ENCODE measurements around the gene OR2A12.

Gene OR2A12

DNA sequence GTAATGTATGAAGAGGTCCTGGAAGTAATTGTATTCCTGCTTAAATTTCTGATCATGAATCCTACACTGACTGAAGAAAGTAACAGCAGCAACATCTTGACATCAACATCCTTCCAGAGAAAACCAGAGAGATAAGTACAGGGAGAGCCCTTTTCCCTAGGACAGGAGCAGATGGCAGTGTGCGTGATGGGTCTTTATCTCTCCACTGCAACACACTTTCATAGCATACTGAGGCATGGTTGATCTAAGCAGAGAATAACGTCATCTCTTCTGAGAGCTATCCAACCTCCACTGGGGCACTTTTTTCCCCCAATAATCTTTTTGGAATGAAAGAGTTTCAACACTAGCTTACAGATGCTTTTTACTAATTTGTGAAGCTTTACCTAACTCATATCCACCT lies 16.1 kb upstream of the OR2A12 start:
- H2BK15ac ChIP-seq (replicated peaks; ENCODE audit: low read depth) = no peak overlapping the region
- H2BK5ac ChIP-seq (ENCODE audit: low read length) = no peak overlapping the region
- H2AK5ac ChIP-seq (ENCODE audit: low read length) = no peak overlapping the region
- no peak overlapping the region for H4K5ac ChIP-seq (ENCODE audit: low read length)
- no peak overlapping the region for H3K23ac ChIP-seq (ENCODE audit: low read length)
- no peak overlapping the region for H3K4me3 ChIP-seq (ENCODE audit: low read length)
- H3K9ac ChIP-seq (ENCODE audit: low read length) = no peak overlapping the region
- no peaks in the 10 kb centered on the region for H3K27me3 ChIP-seq (ENCODE audit: insufficient read depth, low read length, poor library complexity)
- no peaks in the 10 kb centered on the region for H3K79me2 ChIP-seq (ENCODE audit: control insufficient read depth, insufficient read depth, low read length)
- H3K56ac ChIP-seq (ENCODE audit: low read length) = no peak overlapping the region
- no peaks in the 10 kb centered on the region for H3K79me1 ChIP-seq (ENCODE audit: low read length)
- no peak overlapping the region for H3K18ac ChIP-seq (ENCODE audit: low read length)
- no peak overlapping the region for H3K27ac ChIP-seq (ENCODE audit: low read depth, low read length)
- H4K8ac ChIP-seq (ENCODE audit: low read depth, low read length) = no peak overlapping the region
- H3K4me2 ChIP-seq (ENCODE audit: low read length) = no peak overlapping the region
- H3K36me3 ChIP-seq (ENCODE audit: control insufficient read depth, insufficient read depth, low read length) = no peaks in the 10 kb centered on the region
- DNase-seq = no peak
- H3K4me1 ChIP-seq (ENCODE audit: control insufficient read depth, low read depth, low read length) = no peaks in the 10 kb centered on the region
- H3K4ac ChIP-seq (ENCODE audit: low read depth, low read length) = no peak overlapping the region
- H2BK120ac ChIP-seq (ENCODE audit: low read depth, low read length) = no peak overlapping the region
- no CpG with 5 or more reads among the region's 2 CpGs for WGBS (ENCODE audit: extremely low coverage, insufficient coverage, low lambda C conversion rate)

DNA sequence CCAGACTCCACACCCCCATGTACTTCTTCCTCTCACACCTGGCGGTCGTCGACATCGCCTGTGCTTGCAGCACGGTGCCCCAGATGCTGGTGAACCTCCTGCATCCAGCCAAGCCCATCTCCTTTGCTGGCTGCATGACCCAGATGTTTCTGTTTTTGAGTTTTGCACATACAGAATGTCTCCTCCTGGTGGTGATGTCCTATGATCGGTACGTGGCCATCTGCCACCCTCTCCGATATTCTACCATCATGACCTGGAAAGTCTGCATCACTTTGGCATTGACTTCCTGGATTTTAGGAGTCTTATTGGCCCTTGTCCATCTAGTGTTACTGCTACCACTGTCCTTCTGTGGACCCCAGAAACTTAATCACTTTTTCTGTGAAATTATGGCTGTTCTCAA lies 11.7 kb upstream of the OR2A12 start:
- H3K23ac ChIP-seq (ENCODE audit: low read length) = no peak overlapping the region
- no peak overlapping the region for H3K4me2 ChIP-seq (ENCODE audit: low read length)
- no peaks in the 10 kb centered on the region for H3K27me3 ChIP-seq (ENCODE audit: insufficient read depth, low read length, poor library complexity)
- no peaks in the 10 kb centered on the region for H3K36me3 ChIP-seq (ENCODE audit: control insufficient read depth, insufficient read depth, low read length)
- no peak overlapping the region for H2BK15ac ChIP-seq (replicated peaks; ENCODE audit: low read depth)
- H3K4ac ChIP-seq (ENCODE audit: low read depth, low read length) = no peak overlapping the region
- H3K9ac ChIP-seq (ENCODE audit: low read length) = no peak overlapping the region
- no peak overlapping the region for H3K56ac ChIP-seq (ENCODE audit: low read length)
- H3K79me1 ChIP-seq (ENCODE audit: low read length) = no peaks in the 10 kb centered on the region
- no peak overlapping the region for H3K18ac ChIP-seq (ENCODE audit: low read length)
- H2BK120ac ChIP-seq (ENCODE audit: low read depth, low read length) = no peak overlapping the region
- no peaks in the 10 kb centered on the region for H3K4me1 ChIP-seq (ENCODE audit: control insufficient read depth, low read depth, low read length)
- H4K8ac ChIP-seq (ENCODE audit: low read depth, low read length) = no peak overlapping the region
- H2BK5ac ChIP-seq (ENCODE audit: low read length) = no peak overlapping the region
- no peak overlapping the region for H3K4me3 ChIP-seq (ENCODE audit: low read length)
- no peak overlapping the region for H3K27ac ChIP-seq (ENCODE audit: low read depth, low read length)
- H4K5ac ChIP-seq (ENCODE audit: low read length) = no peak overlapping the region
- H2AK5ac ChIP-seq (ENCODE audit: low read length) = no peak overlapping the region
- no peak for DNase-seq
- no CpG with 5 or more reads among the region's 8 CpGs for WGBS (ENCODE audit: extremely low coverage, insufficient coverage, low lambda C conversion rate)
- H3K79me2 ChIP-seq (ENCODE audit: control insufficient read depth, insufficient read depth, low read length) = no peaks in the 10 kb centered on the region

DNA sequence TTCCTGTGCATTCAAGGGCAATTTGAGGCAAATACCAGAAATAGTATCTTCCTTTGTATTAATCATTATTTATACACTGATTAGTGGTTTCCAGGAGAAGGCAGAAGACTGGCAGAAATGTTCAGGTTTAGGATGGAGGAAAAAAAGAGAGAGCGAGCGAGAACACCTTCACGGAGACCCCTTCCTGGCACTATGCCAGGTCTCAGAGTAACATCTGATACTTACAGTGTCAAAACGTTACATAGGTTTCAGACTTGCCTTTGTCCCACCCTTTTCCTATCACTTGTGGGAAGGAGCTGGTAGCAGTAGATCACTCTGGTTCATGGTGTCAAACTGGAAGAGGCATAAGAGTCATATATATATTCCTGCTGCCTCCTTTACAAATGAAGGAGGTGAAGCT lies 652 bp downstream of the OR2A12 start:
- H3K79me2 ChIP-seq (ENCODE audit: control insufficient read depth, insufficient read depth, low read length) = no peaks in the 10 kb centered on the region
- DNase-seq = no peak
- H3K23ac ChIP-seq (ENCODE audit: low read length) = no peak overlapping the region
- no peak overlapping the region for H3K4ac ChIP-seq (ENCODE audit: low read depth, low read length)
- H3K79me1 ChIP-seq (ENCODE audit: low read length) = no peaks in the 10 kb centered on the region
- no peak overlapping the region for H2BK120ac ChIP-seq (ENCODE audit: low read depth, low read length)
- no peak overlapping the region for H2AK5ac ChIP-seq (ENCODE audit: low read length)
- H2BK5ac ChIP-seq (ENCODE audit: low read length) = no peak overlapping the region
- H3K9ac ChIP-seq (ENCODE audit: low read length) = no peak overlapping the region
- no peak overlapping the region for H4K5ac ChIP-seq (ENCODE audit: low read length)
- no peaks in the 10 kb centered on the region for H3K27me3 ChIP-seq (ENCODE audit: insufficient read depth, low read length, poor library complexity)
- no peak overlapping the region for H3K4me3 ChIP-seq (ENCODE audit: low read length)
- H3K56ac ChIP-seq (ENCODE audit: low read length) = no peak overlapping the region
- no peaks in the 10 kb centered on the region for H3K36me3 ChIP-seq (ENCODE audit: control insufficient read depth, insufficient read depth, low read length)
- no peak overlapping the region for H4K8ac ChIP-seq (ENCODE audit: low read depth, low read length)
- no peaks in the 10 kb centered on the region for H3K4me1 ChIP-seq (ENCODE audit: control insufficient read depth, low read depth, low read length)
- H2BK15ac ChIP-seq (replicated peaks; ENCODE audit: low read depth) = no peak overlapping the region
- no peak overlapping the region for H3K18ac ChIP-seq (ENCODE audit: low read length)
- H3K4me2 ChIP-seq (ENCODE audit: low read length) = no peak overlapping the region
- H3K27ac ChIP-seq (ENCODE audit: low read depth, low read length) = no peak overlapping the region
- no CpG with 5 or more reads among the region's 4 CpGs for WGBS (ENCODE audit: extremely low coverage, insufficient coverage, low lambda C conversion rate)

DNA sequence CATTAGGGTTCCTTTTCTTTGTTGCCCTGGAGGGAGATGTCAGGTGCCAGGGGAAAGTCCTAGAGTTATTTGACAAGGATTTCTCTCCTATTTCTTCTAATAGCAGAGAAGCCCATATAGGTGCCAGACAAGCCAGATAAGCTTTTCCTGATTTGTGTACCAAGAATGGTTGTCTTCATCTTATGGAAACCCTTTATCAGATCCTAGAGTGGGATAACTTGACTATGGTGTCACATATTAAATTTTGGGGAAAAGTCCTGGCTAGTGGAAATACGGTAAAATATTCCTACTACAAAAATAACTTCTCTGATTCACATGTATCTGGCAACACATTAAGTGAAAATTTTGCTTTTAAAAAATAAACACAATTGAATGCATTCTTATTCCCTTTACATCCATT lies 1.2 kb downstream of the OR2A12 start:
- Histone ChIP-seq H4K5ac (ENCODE audit: low read length) (no peak overlapping the region), H3K23ac (ENCODE audit: low read length) (no peak overlapping the region), H3K79me1 (ENCODE audit: low read length) (no peaks in the 10 kb centered on the region), H3K4me1 (ENCODE audit: control insufficient read depth, low read depth, low read length) (no peaks in the 10 kb centered on the region), H3K79me2 (ENCODE audit: control insufficient read depth, insufficient read depth, low read length) (no peaks in the 10 kb centered on the region), H3K56ac (ENCODE audit: low read length) (no peak overlapping the region), H2BK15ac (replicated peaks; ENCODE audit: low read depth) (no peak overlapping the region), H3K4ac (ENCODE audit: low read depth, low read length) (no peak overlapping the region), H3K9ac (ENCODE audit: low read length) (no peak overlapping the region), H3K27ac (ENCODE audit: low read depth, low read length) (no peak overlapping the region), H3K4me3 (ENCODE audit: low read length) (no peak overlapping the region), H3K36me3 (ENCODE audit: control insufficient read depth, insufficient read depth, low read length) (no peaks in the 10 kb centered on the region), H2AK5ac (ENCODE audit: low read length) (no peak overlapping the region), H3K27me3 (ENCODE audit: insufficient read depth, low read length, poor library complexity) (no peaks in the 10 kb centered on the region), H3K18ac (ENCODE audit: low read length) (no peak overlapping the region), H3K4me2 (ENCODE audit: low read length) (no peak overlapping the region), H2BK5ac (ENCODE audit: low read length) (no peak overlapping the region), H4K8ac (ENCODE audit: low read depth, low read length) (no peak overlapping the region), H2BK120ac (ENCODE audit: low read depth, low read length) (no peak overlapping the region)
- DNase-seq = peak; percentile 26
- no CpG with 5 or more reads among the region's 1 CpG for WGBS (ENCODE audit: extremely low coverage, insufficient coverage, low lambda C conversion rate)

- Histone ChIP-seq H4K5ac (ENCODE audit: low read length) (no peak overlapping the region), H3K27ac (ENCODE audit: low read depth, low read length) (no peak overlapping the region), H2BK15ac (replicated peaks; ENCODE audit: low read depth) (no peak overlapping the region)
These were observed 4.6 kb downstream of the OR2A12 start for GRCh38 chr7:144090667-144091066.

GRCh38 chr7:144098776-144099175 lies 12.7 kb downstream of the OR2A12 start:
- Histone ChIP-seq H4K5ac (ENCODE audit: low read length) (no peak overlapping the region), H3K4me2 (ENCODE audit: low read length) (no peak overlapping the region), H2BK5ac (ENCODE audit: low read length) (no peak overlapping the region), H3K4ac (ENCODE audit: low read depth, low read length) (no peak overlapping the region), H4K8ac (ENCODE audit: low read depth, low read length) (no peak overlapping the region), H3K23ac (ENCODE audit: low read length) (no peak overlapping the region), H3K36me3 (ENCODE audit: control insufficient read depth, insufficient read depth, low read length) (no peaks in the 10 kb centered on the region), H2BK120ac (ENCODE audit: low read depth, low read length) (no peak overlapping the region), H3K27ac (ENCODE audit: low read depth, low read length) (no peak overlapping the region), H3K9ac (ENCODE audit: low read length) (no peak overlapping the region), H3K56ac (ENCODE audit: low read length) (no peak overlapping the region), H3K27me3 (ENCODE audit: insufficient read depth, low read length, poor library complexity) (no peaks in the 10 kb centered on the region), H3K18ac (ENCODE audit: low read length) (no peak overlapping the region), H3K79me1 (ENCODE audit: low read length) (no peaks in the 10 kb centered on the region), H3K4me3 (ENCODE audit: low read length) (no peak overlapping the region), H3K79me2 (ENCODE audit: control insufficient read depth, insufficient read depth, low read length) (no peaks in the 10 kb centered on the region), H3K4me1 (ENCODE audit: control insufficient read depth, low read depth, low read length) (no peaks in the 10 kb centered on the region), H2AK5ac (ENCODE audit: low read length) (no peak overlapping the region), H2BK15ac (replicated peaks; ENCODE audit: low read depth) (no peak overlapping the region)
- DNase-seq = no peak

More at GRCh38 chr7:144090667-144091066, 4.6 kb downstream of the OR2A12 start:
- Histone ChIP-seq H3K4me2 (ENCODE audit: low read length) (no peak overlapping the region), H4K8ac (ENCODE audit: low read depth, low read length) (no peak overlapping the region), H3K9ac (ENCODE audit: low read length) (no peak overlapping the region), H3K4me1 (ENCODE audit: control insufficient read depth, low read depth, low read length) (no peaks in the 10 kb centered on the region), H3K27me3 (ENCODE audit: insufficient read depth, low read length, poor library complexity) (no peaks in the 10 kb centered on the region), H2BK5ac (ENCODE audit: low read length) (no peak overlapping the region), H3K18ac (ENCODE audit: low read length) (no peak overlapping the region), H3K4me3 (ENCODE audit: low read length) (no peak overlapping the region), H2AK5ac (ENCODE audit: low read length) (no peak overlapping the region), H3K79me2 (ENCODE audit: control insufficient read depth, insufficient read depth, low read length) (no peaks in the 10 kb centered on the region), H3K79me1 (ENCODE audit: low read length) (no peaks in the 10 kb centered on the region), H3K23ac (ENCODE audit: low read length) (no peak overlapping the region), H3K4ac (ENCODE audit: low read depth, low read length) (no peak overlapping the region), H2BK120ac (ENCODE audit: low read depth, low read length) (no peak overlapping the region), H3K56ac (ENCODE audit: low read length) (no peak overlapping the region), H3K36me3 (ENCODE audit: control insufficient read depth, insufficient read depth, low read length) (no peaks in the 10 kb centered on the region)
- whole genome bisulfite sequencing (ENCODE audit: extremely low coverage, insufficient coverage, low lambda C conversion rate) = no CpG with 5 or more reads among the region's 3 CpGs
- no peak for DNase-seq
